DOHH2 (cell line): ENCODE data around the gene RIN3.

Experiments used
- H3F3A ChIP-seq: fragments of 200-600 bp; sonication (generic), shearing (Covaris generic); 2 replicates; pipeline ENCODE4 v1.6.0; 2016; ENCODE audit warnings: antibody characterized with exemption, mild to moderate bottlenecking; ENCODE audit not compliant: control insufficient read depth, insufficient read depth
- H3K27ac ChIP-seq: fragments of 200-600 bp; sonication (generic); 2 replicates; pipeline ENCODE4 v1.5.1; 2014; ENCODE audit warnings: low read depth, mild to moderate bottlenecking, low read length, moderate library complexity
- H3K27me3 ChIP-seq: fragments of 200-600 bp; sonication (generic); 2 replicates; pipeline ENCODE4 v1.6.1; 2014; ENCODE audit warnings: mild to moderate bottlenecking, low read length, mixed read lengths; ENCODE audit not compliant: control insufficient read depth
- H3K36me3 ChIP-seq: fragments of 200-600 bp; sonication (generic); 2 replicates; pipeline ENCODE4 v1.6.1; 2014; ENCODE audit warnings: mild to moderate bottlenecking, low read length, moderate library complexity, mixed read lengths; ENCODE audit not compliant: control insufficient read depth
- H3K4me1 ChIP-seq: fragments of 200-600 bp; sonication (generic); 2 replicates; pipeline ENCODE4 v1.6.1; 2014; ENCODE audit warnings: mild to moderate bottlenecking, low read length, mixed read lengths; ENCODE audit not compliant: control insufficient read depth
- H3K4me2 ChIP-seq: fragments of 200-600 bp; sonication (generic); 2 replicates; pipeline ENCODE4 v1.6.0; 2014; ENCODE audit warnings: mild to moderate bottlenecking, low read length, moderate library complexity
- H3K4me3 ChIP-seq: fragments of 200-600 bp; sonication (generic); 2 replicates; pipeline ENCODE4 v1.5.1; 2014; ENCODE audit warnings: mild to moderate bottlenecking, low read length, mixed read lengths
- H3K79me2 ChIP-seq: fragments of 200-600 bp; sonication (generic); 2 replicates; pipeline ENCODE4 v1.6.1; 2014; ENCODE audit warnings: mild to moderate bottlenecking, low read length, mixed read lengths; ENCODE audit not compliant: control insufficient read depth
- H3K9me2 ChIP-seq: fragments of 200-600 bp; sonication (generic); replicated peaks from 2 replicates; pipeline ENCODE4 v1.6.1; 2014; ENCODE audit warnings: mild to moderate bottlenecking, low read length, mixed read lengths; ENCODE audit not compliant: control insufficient read depth
- H3K9me3 ChIP-seq: fragments of 200-600 bp; sonication (generic); 2 replicates; pipeline ENCODE4 v1.6.1; 2014; ENCODE audit warnings: antibody characterized with exemption, low read length, mixed read lengths; ENCODE audit not compliant: control insufficient read depth, insufficient read depth
- H4K20me1 ChIP-seq: fragments of 200-600 bp; sonication (generic); 2 replicates; pipeline ENCODE4 v1.6.0; 2014; ENCODE audit warnings: low read depth, mild to moderate bottlenecking, antibody characterized with exemption, low read length, moderate library complexity; ENCODE audit not compliant: control insufficient read depth, insufficient read depth
- EZH2phosphoT487 ChIP-seq: fragments of 200-600 bp; sonication (generic); IDR thresholded peaks from 2 replicates; pipeline ENCODE4 v1.6.1; 2017; ENCODE audit warnings: borderline replicate concordance, mild to moderate bottlenecking, antibody characterized with exemption, low read length, moderate library complexity, mixed read lengths
- TF ChIP-seq, protein P1 (sequence below): fragments of 200-600 bp; sonication (generic); IDR thresholded peaks from one replicate; pipeline ENCODE4 v1.5.1; 2014; ENCODE audit warnings: antibody characterized with exemption, mild to moderate bottlenecking, low read depth, low read length; ENCODE audit not compliant: poor library complexity, severe bottlenecking

The RIN3 gene

DNA sequence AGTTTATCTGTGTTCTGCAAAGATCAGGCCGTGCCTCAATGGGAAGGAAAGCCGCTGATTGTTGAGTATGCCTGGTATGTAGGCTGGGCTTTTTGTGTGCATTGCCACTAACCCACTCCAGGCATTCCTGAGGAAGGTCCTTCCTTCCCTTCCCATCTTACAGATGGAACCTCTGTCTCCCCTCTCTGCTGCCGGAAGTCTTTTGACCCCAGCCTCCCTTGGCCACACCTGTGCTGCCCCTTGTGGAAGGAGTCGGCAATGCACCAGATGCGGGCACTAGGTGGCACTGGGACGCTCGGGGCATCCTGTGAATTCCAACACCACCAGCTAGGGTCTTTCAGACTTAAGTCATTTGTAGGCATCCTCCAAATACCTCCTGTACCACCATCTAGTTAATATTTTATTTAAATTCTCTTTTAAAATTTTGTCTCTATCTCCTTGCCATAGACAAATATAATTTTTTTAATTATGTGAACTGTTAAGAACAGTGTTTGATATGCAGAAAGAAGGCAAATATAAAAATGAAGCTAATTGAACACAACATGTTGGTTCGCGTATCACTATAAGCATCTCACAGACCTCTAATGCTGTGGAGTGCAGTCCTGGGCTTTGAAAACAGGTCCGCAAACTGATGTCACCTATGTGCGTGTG, 99.6 kb downstream of the RIN3 start:
- Histone ChIP-seq H3F3A (no peaks in the 10 kb centered on the region), H3K79me2 (no peaks in the 10 kb centered on the region), H3K27ac (no peak overlapping the region), H3K9me2 (no peaks in the 10 kb centered on the region), H4K20me1 (no peaks in the 10 kb centered on the region), H3K4me3 (no peak overlapping the region), H3K9me3 (no peaks in the 10 kb centered on the region), H3K4me1 (no peaks in the 10 kb centered on the region), H3K36me3 (no peaks in the 10 kb centered on the region), H3K4me2 (no peak overlapping the region), H3K27me3 (no peaks in the 10 kb centered on the region)
- no peak for TF ChIP-seq EZH2phosphoT487
- TF ChIP-seq, protein P1, sequence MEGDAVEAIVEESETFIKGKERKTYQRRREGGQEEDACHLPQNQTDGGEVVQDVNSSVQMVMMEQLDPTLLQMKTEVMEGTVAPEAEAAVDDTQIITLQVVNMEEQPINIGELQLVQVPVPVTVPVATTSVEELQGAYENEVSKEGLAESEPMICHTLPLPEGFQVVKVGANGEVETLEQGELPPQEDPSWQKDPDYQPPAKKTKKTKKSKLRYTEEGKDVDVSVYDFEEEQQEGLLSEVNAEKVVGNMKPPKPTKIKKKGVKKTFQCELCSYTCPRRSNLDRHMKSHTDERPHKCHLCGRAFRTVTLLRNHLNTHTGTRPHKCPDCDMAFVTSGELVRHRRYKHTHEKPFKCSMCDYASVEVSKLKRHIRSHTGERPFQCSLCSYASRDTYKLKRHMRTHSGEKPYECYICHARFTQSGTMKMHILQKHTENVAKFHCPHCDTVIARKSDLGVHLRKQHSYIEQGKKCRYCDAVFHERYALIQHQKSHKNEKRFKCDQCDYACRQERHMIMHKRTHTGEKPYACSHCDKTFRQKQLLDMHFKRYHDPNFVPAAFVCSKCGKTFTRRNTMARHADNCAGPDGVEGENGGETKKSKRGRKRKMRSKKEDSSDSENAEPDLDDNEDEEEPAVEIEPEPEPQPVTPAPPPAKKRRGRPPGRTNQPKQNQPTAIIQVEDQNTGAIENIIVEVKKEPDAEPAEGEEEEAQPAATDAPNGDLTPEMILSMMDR, result peak; percentile 97

DNA sequence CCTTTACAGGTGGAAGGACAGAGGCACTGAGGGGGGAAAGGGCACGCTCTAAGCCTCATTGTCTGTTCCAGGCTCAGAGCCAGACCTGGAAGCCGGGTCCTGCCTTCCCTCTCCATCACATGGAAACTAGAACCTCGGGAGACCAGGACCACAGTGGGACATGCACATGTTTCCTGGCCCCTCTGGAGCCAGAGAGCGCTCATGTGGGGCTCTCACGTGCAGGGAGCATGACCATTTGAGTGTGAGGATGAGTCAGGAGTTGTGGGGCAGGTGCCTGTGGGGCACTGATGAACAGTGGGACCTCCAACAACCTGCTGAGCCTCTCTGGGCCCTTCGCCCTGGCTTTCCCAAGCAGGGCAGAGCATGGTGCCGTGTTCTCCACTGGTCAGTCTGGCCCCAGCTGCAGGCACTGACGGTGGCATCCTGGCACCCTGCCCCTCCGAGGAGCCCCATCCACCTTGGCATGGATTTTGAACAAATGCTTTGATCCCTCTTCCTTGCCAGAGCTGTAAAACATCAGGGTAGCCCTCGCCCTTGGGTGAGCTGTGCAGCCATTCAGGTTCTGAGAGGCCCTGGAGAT, 100.2 kb downstream of the RIN3 start:
- Histone ChIP-seq H3K79me2 (no peaks in the 10 kb centered on the region), H3K9me2 (no peaks in the 10 kb centered on the region), H3K4me3 (no peak overlapping the region), H3K36me3 (no peaks in the 10 kb centered on the region), H3K4me2 (no peak overlapping the region), H3K9me3 (no peaks in the 10 kb centered on the region), H3K27me3 (no peaks in the 10 kb centered on the region), H3K27ac (no peak overlapping the region), H4K20me1 (no peaks in the 10 kb centered on the region), H3F3A (no peaks in the 10 kb centered on the region), H3K4me1 (no peaks in the 10 kb centered on the region)
- TF ChIP-seq EZH2phosphoT487, result no peak
- TF ChIP-seq, protein P1, result no peak

DNA sequence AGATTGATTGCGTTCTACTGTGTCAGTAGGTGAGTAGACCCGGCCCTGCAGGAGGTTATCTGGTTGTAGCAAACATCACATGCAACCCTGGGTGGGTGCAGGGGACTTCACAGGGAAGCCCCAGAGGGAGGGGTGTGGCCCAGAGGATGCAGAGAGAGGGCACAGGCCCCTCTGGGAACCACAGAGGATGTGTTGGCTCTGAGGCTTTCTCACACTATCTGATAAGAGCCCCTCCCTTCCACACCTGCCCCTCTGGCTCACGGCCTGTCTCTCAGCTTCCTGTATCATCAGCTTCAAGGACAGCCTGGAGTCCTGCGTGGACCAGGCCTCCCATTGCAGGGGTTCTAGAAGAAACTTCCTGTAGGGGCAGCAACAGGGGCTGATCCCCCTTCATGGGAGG, 101.9 kb downstream of the RIN3 start:
- Histone ChIP-seq H3K79me2 (no peaks in the 10 kb centered on the region), H3K4me2 (no peak overlapping the region), H3K27ac (no peak overlapping the region)

More for the DNA sequence above, 101.9 kb downstream of the RIN3 start:
- Histone ChIP-seq H3K4me1 (no peaks in the 10 kb centered on the region), H3K9me3 (no peaks in the 10 kb centered on the region), H3K4me3 (no peak overlapping the region), H3K36me3 (no peaks in the 10 kb centered on the region), H4K20me1 (no peaks in the 10 kb centered on the region), H3F3A (no peaks in the 10 kb centered on the region), H3K9me2 (no peaks in the 10 kb centered on the region), H3K27me3 (no peaks in the 10 kb centered on the region)
- no peak for TF ChIP-seq EZH2phosphoT487
- TF ChIP-seq, protein P1, result no peak
